K562 (cell line): ENCODE measurements around the gene FLAD1. TPM values are rescaled to one million over a fixed set of nuclear protein-coding genes. Genes with fewer than 3 reads are reported as not detected.
A peak's percentile ranks its signal among the peaks of the same experiment; 100 is the strongest.

Source experiments
- ATAC-seq: fragments of 200-7000 bp; cut with Tn5 transposase; 3 replicates; pipeline ENCODE4 v1.9.1; 2020; ENCODE audit warnings: moderate library complexity
- BruUV-seq: library from RNA; stranded (reverse); fragments of 400-500 nt; replicated peaks from 2 replicates; lab custom pipeline; 2021; lab: Mats Ljungman, UMichigan
- CTCF ChIA-PET: fragments of 300-600 bp; formaldehyde crosslinking; extraction: SDS; loops from one replicate; lab custom pipeline; 2021; ENCODE audit warnings: low intra/inter-chr PET ratio; lab: Yijun Ruan, JAX
- POLR2A ChIA-PET: fragments of 300-600, 350-650 bp; sonication (Branson Sonifier 250); formaldehyde crosslinking; extraction: SDS; loops from one replicate; lab custom pipeline; 2021; ENCODE audit warnings: antibody characterized with exemption, inconsistent platforms; lab: Yijun Ruan, JAX
- DNase-seq, 4 experiments: peaks; one replicate each; pipeline versions ENCODE4 v3.0.0 to v3.0.0-alpha.2; 2011 to 2018; ENCODE audit warnings: low spot score in 3 of 4, mixed read lengths in 3 of 4; ENCODE audit errors: extremely low read depth in 1 of 4
- FAIRE-seq: peaks from 2 replicates; lab custom pipeline; 2011; peaks lifted over from hg19 to GRCh38; lab: Jason Lieb, UNC
- H2AFZ ChIP-seq: 2 replicates; pipeline ENCODE4 v1.6.0; 2011; ENCODE audit warnings: low read depth, low read length, control low read depth, inconsistent platforms
- H3K27ac ChIP-seq: fragments of 200-600 bp; 3 replicates; pipeline ENCODE4 v1.8.0; 2011; ENCODE audit warnings: low read depth, mild to moderate bottlenecking, control low read depth, inconsistent platforms, low read length, moderate library complexity, mixed read lengths; ENCODE audit errors: extremely low read depth
- H3K27me3 ChIP-seq, 2 experiments: fragments of 300-600 bp in 1 of 2; 2 replicates in 1 of 2; 3 replicates in 1 of 2; pipeline versions ENCODE4 v1.6.0 to v1.8.0; 2011; ENCODE audit warnings: inconsistent platforms in 2 of 2, low read length in 2 of 2, mild to moderate bottlenecking in 1 of 2, mixed read lengths in 1 of 2, moderate library complexity in 1 of 2; ENCODE audit not compliant: control insufficient read depth in 2 of 2, insufficient read depth in 2 of 2
- H3K36me3 ChIP-seq: fragments of 300-600 bp; 3 replicates; pipeline ENCODE4 v1.8.0; 2011; ENCODE audit warnings: mild to moderate bottlenecking, low read length, inconsistent platforms; ENCODE audit not compliant: control insufficient read depth, insufficient read depth
- H3K4me1 ChIP-seq, 2 experiments: fragments of 200-600 bp in 1 of 2; replicated peaks in 1 of 2; 2 replicates in 1 of 2; 3 replicates in 1 of 2; pipeline versions ENCODE4 v1.5.1 to v1.8.0; 2011; ENCODE audit warnings: inconsistent platforms in 2 of 2, low read length in 2 of 2, mild to moderate bottlenecking in 1 of 2, mixed read lengths in 1 of 2, moderate library complexity in 1 of 2; ENCODE audit not compliant: control insufficient read depth in 2 of 2, insufficient read depth in 2 of 2
- H3K4me2 ChIP-seq: 2 replicates; pipeline ENCODE4 v1.6.1; 2011; ENCODE audit warnings: low read length, control low read depth, inconsistent platforms, mixed read lengths; ENCODE audit not compliant: insufficient read depth
- H3K4me3 ChIP-seq: fragments of 200-600 bp; sonication (generic), shearing (Covaris generic); 2 replicates; pipeline ENCODE4 v1.5.1; 2016; ENCODE audit warnings: control low read depth, inconsistent platforms
- H3K79me2 ChIP-seq: fragments of 200-600 bp; 3 replicates; pipeline ENCODE4 v1.8.0; 2011; ENCODE audit warnings: low read length, inconsistent platforms; ENCODE audit not compliant: control insufficient read depth, insufficient read depth
- H3K9ac ChIP-seq, 2 experiments: 2 replicates each; pipeline versions ENCODE4 v1.6.0 to v1.6.1; 2011; ENCODE audit warnings: low read depth in 2 of 2, low read length in 2 of 2, control low read depth in 1 of 2, inconsistent platforms in 1 of 2, mild to moderate bottlenecking in 1 of 2, mixed read lengths in 1 of 2; ENCODE audit not compliant: insufficient read depth in 1 of 2
- H3K9me1 ChIP-seq: one replicate; pipeline ENCODE4 v1.6.0; 2011; ENCODE audit warnings: inconsistent platforms, mild to moderate bottlenecking, low read length, moderate library complexity; ENCODE audit not compliant: control insufficient read depth, insufficient read depth
- H3K9me3 ChIP-seq: replicated peaks from 2 replicates; pipeline ENCODE4 v1.5.1; 2011; ENCODE audit warnings: low read depth, low read length, inconsistent platforms; ENCODE audit not compliant: control insufficient read depth, insufficient read depth
- H4K20me1 ChIP-seq: replicated peaks from 2 replicates; pipeline ENCODE4 v1.6.1; 2011; ENCODE audit warnings: low read length, inconsistent platforms, mixed read lengths; ENCODE audit not compliant: control insufficient read depth, insufficient read depth
- C11orf30 ChIP-seq: fragments of 450-650 bp; IDR thresholded peaks from 2 replicates; pipeline ENCODE4 v1.6.1; 2016; ENCODE audit warnings: low read depth, mild to moderate bottlenecking
- ETV1 ChIP-seq: fragments of 450-650 bp; conservative IDR thresholded peaks from 2 replicates; pipeline ENCODE4 v1.6.1; 2016; ENCODE audit warnings: missing genetic modification characterization, control low read depth, low read depth, missing compliant biosample characterization
- HDAC1 ChIP-seq, 2 experiments: fragments of 450-650 bp; IDR thresholded peaks; 2 replicates each; pipeline ENCODE4 v1.6.1; 2016 to 2017; ENCODE audit warnings: inconsistent platforms in 1 of 2, mild to moderate bottlenecking in 1 of 2, moderate library complexity in 1 of 2
- IRF2 ChIP-seq: sonication (generic); formaldehyde crosslinking; IDR thresholded peaks from 2 replicates; pipeline ENCODE4 v1.8.1; 2022; ENCODE audit warnings: mild to moderate bottlenecking, missing genetic modification reagents
- STAT5A ChIP-seq: IDR thresholded peaks from 2 replicates; pipeline ENCODE4 v1.6.1; 2012; ENCODE audit warnings: low read length, inconsistent platforms, borderline replicate concordance
- ZNF212 ChIP-seq: fragments of 450-650 bp; formaldehyde crosslinking; IDR thresholded peaks from 2 replicates; pipeline ENCODE4 v1.4.0; 2020; ENCODE audit warnings: mild to moderate bottlenecking
- ZNF224 ChIP-seq: sonication (generic); formaldehyde crosslinking; IDR thresholded peaks from 2 replicates; pipeline ENCODE4 v1.8.0; 2022; ENCODE audit warnings: mild to moderate bottlenecking, missing genetic modification reagents
- WGBS: fragments of 100-300 bp; shearing (Covaris generic); methylation state at CpG from one replicate; pipeline ENCODE4 v1.1.6; 2016; ENCODE audit warnings: low coverage, mixed read lengths; ENCODE audit not compliant: insufficient coverage; ENCODE audit errors: missing lambda C conversion rate; 5-methylcytosine and 5-hydroxymethylcytosine counted together
- in situ Hi-C: fragments of 300-500 bp; cut with MboI; formaldehyde crosslinking; loops from 4 replicates; pipeline ENCODE4 v1.15.0; 2018; ENCODE audit warnings: inconsistent platforms, mixed read lengths
- intact Hi-C: fragments of 100-400 bp; cut with micrococcal nuclease; formaldehyde crosslinking; loops from 2 replicates; pipeline ENCODE4 v1.14.2; 2022
- polyA plus RNA-seq, 8 experiments: library from polyadenylated mRNA; depleted of rRNA in 4 of 8; stranded (reverse) in 5 of 8; unstranded in 3 of 8; fragments of >200 nt; fragmentation: Nextera tagmentation in 2 of 8; fragmentation: Illumina TruSeq in 1 of 8; extraction: Ambion mirVana in 2 of 8; extraction: Trizol in 1 of 8; gene quantifications; 2 replicates each; pipeline versions ENCODE4 v1.2.1 to v1.2.3, GENCODE V29; 2011 to 2014; ENCODE audit warnings: inconsistent platforms in 1 of 8, missing spikeins in 1 of 8
- total RNA-seq, 7 experiments: library from RNA; depleted of rRNA in 6 of 7; stranded (reverse); fragments of >200 nt in 6 of 7; fragmentation: Illumina TruSeq in 2 of 7; extraction: Trizol in 2 of 7; gene quantifications; 2 replicates each; pipeline versions ENCODE4 v1.2.1 to v1.2.3, GENCODE V29; 2011 to 2021; ENCODE audit warnings: low replicate concordance in 1 of 7
- TF ChIP-seq, protein P1 (sequence below): fragments of 450-650 bp; IDR thresholded peaks from 2 replicates; pipeline ENCODE4 v1.6.1; 2016; ENCODE audit warnings: mild to moderate bottlenecking
- TF ChIP-seq, protein P2 (sequence below): sonication (generic); formaldehyde crosslinking; IDR thresholded peaks from 2 replicates; pipeline ENCODE4 v1.8.0; 2022; ENCODE audit warnings: mild to moderate bottlenecking, missing genetic modification reagents
- TF ChIP-seq, protein P3 (sequence below): fragments of 200-800 bp; sonication (Bioruptor generic); IDR thresholded peaks from 2 replicates; pipeline ENCODE4 v1.6.1; 2017; ENCODE audit warnings: missing genetic modification characterization, missing compliant biosample characterization

Gene FLAD1
- total and polyA plus RNA-seq, 9 of the 15 experiments (the other 6 are each of a cell fraction or from before 2014, with no cell fraction given): 24.9 to 85.8 (median 67.0) TPM

DNA sequence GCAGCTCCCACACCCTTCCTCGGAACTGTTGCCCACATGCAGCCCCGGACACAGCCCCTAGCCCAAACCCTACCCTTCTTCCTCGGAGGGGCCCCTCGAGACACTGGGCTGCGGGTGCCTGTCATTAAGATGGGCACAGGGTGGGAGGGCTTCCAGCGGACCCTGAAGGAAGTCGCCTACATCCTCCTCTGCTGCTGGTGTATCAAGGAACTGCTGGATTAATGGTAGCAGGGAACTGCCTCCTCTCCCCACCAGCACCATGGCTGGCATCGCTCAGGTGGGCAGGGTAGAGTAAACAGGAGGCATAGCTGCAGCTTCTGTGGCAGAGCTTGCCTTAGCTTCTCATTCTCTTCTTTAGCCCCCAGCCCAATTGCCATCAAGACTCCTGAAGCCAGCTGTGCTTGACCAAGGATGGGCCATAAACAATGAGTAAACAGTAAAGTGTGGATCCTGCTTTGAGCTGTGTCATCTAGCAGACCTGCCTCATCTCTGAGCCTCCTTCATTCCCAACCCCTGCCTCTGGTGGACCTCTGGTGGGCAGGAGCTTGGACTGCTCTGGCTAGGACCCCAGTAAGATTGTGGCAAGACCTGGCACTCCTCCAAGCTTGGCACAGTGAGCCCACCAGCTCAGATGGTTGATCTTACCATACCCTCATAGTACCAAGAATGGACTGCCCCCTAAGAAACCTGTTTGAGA is 10.6 kb downstream of the FLAD1 start, which contains the start of gene LENEP (continued):
- TF ChIP-seq STAT5A (no peak), ETV1 (tag) (no peak), HDAC1 (IDR thresholded peaks at IDR 0.05) (0 out of 4 replicates have a peak, but pooled peaks of 1 of the 2 experiments have one; percentile 33), ZNF224 (no peak)
- TF ChIP-seq, protein P1, sequence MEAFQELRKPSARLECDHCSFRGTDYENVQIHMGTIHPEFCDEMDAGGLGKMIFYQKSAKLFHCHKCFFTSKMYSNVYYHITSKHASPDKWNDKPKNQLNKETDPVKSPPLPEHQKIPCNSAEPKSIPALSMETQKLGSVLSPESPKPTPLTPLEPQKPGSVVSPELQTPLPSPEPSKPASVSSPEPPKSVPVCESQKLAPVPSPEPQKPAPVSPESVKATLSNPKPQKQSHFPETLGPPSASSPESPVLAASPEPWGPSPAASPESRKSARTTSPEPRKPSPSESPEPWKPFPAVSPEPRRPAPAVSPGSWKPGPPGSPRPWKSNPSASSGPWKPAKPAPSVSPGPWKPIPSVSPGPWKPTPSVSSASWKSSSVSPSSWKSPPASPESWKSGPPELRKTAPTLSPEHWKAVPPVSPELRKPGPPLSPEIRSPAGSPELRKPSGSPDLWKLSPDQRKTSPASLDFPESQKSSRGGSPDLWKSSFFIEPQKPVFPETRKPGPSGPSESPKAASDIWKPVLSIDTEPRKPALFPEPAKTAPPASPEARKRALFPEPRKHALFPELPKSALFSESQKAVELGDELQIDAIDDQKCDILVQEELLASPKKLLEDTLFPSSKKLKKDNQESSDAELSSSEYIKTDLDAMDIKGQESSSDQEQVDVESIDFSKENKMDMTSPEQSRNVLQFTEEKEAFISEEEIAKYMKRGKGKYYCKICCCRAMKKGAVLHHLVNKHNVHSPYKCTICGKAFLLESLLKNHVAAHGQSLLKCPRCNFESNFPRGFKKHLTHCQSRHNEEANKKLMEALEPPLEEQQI: no peak

DNA sequence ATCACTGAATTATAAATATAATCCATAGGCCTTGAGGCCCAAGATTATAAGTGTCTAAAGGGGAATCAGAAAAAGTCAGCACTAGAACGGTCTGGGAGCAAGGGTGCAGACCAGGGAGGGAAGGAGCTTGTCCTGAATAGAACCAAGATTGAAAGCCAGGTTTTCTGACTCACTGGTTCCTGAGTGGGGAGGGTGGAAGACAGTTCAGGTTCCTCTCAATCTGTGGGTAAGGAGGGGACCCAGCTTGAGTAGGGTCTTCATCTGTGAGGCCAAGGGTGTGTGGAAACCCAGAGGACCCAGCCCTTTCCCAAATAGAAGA is 11.1 kb downstream of the FLAD1 start:
- peak overlapping the region; percentile 19 to 71; a peak in 3 of 4 replicates for H3K9ac ChIP-seq
- peaks cover 40 to 44% of the 10 kb centered on the region in 2 experiments for H3K4me1 ChIP-seq
- H3K36me3 ChIP-seq: peaks cover 24% of the 10 kb centered on the region; the same call in 2 of the 3 replicates
- no TSS peak for BruUV-seq
- H3K9me3 ChIP-seq: no peaks in the 10 kb centered on the region
- intact Hi-C loops (loop anchor here (2.0 kb wide), 1 partner anchor 39 kb away; no protein-coding TSS in a partner anchor), in situ Hi-C loops (no loop called here)
- H3K9me1 ChIP-seq: peaks cover 6% of the 10 kb centered on the region
- H3K27me3 ChIP-seq: no peaks in the 10 kb centered on the region
- peaks cover 6% of the 10 kb centered on the region; the same call in 2 of the 3 replicates for H3K79me2 ChIP-seq
- no peaks in the 10 kb centered on the region for H4K20me1 ChIP-seq
- peak overlapping the region; percentile 47; the same call in 1 of the 2 replicates for H3K4me2 ChIP-seq
- no peak overlapping the region for H3K4me3 ChIP-seq
- peak overlapping the region; percentile 73 for H3K27ac ChIP-seq
- ATAC-seq (peak; percentile 16; the same call in 2 of the 3 replicates), FAIRE-seq (no peak), DNase-seq (no peak)
- ChIA-PET CTCF (no interaction called here), POLR2A (interaction anchor here (0.6 to 8.2 kb wide), 14 partner anchors 10 to 125 kb away, joined by 3 to 80 read pairs (median 6); partner anchors contain the start of genes ADAM15, CKS1B, FLAD1 and PBXIP1)
- WGBS: 13% methylated on average over 1 of the region's 1 CpG
- H2AFZ ChIP-seq: peak overlapping the region; percentile 47; the same call in 1 of the 2 replicates
- no peak for TF ChIP-seq ZNF212
- no peak for TF ChIP-seq IRF2 (CRISPR knock-in tag)
- TF ChIP-seq, protein P2, sequence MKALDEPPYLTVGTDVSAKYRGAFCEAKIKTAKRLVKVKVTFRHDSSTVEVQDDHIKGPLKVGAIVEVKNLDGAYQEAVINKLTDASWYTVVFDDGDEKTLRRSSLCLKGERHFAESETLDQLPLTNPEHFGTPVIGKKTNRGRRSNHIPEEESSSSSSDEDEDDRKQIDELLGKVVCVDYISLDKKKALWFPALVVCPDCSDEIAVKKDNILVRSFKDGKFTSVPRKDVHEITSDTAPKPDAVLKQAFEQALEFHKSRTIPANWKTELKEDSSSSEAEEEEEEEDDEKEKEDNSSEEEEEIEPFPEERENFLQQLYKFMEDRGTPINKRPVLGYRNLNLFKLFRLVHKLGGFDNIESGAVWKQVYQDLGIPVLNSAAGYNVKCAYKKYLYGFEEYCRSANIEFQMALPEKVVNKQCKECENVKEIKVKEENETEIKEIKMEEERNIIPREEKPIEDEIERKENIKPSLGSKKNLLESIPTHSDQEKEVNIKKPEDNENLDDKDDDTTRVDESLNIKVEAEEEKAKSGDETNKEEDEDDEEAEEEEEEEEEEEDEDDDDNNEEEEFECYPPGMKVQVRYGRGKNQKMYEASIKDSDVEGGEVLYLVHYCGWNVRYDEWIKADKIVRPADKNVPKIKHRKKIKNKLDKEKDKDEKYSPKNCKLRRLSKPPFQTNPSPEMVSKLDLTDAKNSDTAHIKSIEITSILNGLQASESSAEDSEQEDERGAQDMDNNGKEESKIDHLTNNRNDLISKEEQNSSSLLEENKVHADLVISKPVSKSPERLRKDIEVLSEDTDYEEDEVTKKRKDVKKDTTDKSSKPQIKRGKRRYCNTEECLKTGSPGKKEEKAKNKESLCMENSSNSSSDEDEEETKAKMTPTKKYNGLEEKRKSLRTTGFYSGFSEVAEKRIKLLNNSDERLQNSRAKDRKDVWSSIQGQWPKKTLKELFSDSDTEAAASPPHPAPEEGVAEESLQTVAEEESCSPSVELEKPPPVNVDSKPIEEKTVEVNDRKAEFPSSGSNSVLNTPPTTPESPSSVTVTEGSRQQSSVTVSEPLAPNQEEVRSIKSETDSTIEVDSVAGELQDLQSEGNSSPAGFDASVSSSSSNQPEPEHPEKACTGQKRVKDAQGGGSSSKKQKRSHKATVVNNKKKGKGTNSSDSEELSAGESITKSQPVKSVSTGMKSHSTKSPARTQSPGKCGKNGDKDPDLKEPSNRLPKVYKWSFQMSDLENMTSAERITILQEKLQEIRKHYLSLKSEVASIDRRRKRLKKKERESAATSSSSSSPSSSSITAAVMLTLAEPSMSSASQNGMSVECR (CRISPR knock-in tag): peak; percentile 51; the same call in 1 of the 2 replicates
- TF ChIP-seq, protein P3, sequence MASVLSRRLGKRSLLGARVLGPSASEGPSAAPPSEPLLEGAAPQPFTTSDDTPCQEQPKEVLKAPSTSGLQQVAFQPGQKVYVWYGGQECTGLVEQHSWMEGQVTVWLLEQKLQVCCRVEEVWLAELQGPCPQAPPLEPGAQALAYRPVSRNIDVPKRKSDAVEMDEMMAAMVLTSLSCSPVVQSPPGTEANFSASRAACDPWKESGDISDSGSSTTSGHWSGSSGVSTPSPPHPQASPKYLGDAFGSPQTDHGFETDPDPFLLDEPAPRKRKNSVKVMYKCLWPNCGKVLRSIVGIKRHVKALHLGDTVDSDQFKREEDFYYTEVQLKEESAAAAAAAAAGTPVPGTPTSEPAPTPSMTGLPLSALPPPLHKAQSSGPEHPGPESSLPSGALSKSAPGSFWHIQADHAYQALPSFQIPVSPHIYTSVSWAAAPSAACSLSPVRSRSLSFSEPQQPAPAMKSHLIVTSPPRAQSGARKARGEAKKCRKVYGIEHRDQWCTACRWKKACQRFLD (CRISPR knock-in tag): 0 out of 2 replicates have a peak, but pooled peaks have one; percentile 9
- TF ChIP-seq C11orf30: no peak
